HEK293T (cell line): ENCODE results near the gene BCL3.
"Not testable (repeated sequence)": the region's sequence is repeated elsewhere in the genome, so short reads cannot be mapped to it uniquely, and the experiment has no call there.

Experiments
- CTCF ChIA-PET: fragments of 350-600 bp; formaldehyde crosslinking; extraction: SDS; loops from one replicate; lab custom pipeline; 2021; ENCODE audit warnings: antibody characterized with exemption, inconsistent platforms; lab: Yijun Ruan, JAX
- POLR2A ChIA-PET: fragments of 350-600 bp; formaldehyde crosslinking; extraction: SDS; loops from one replicate; lab custom pipeline; 2020; ENCODE audit warnings: antibody characterized with exemption, inconsistent platforms; lab: Yijun Ruan, JAX
- DNase-seq: peaks from one replicate; pipeline ENCODE4 v3.0.0; 2012; ENCODE audit warnings: mixed read lengths; ENCODE audit errors: extremely low spot score
- ARNT ChIP-seq: fragments of 450-650 bp; IDR thresholded peaks from 2 replicates; pipeline ENCODE4 v1.6.1; 2017; ENCODE audit warnings: mild to moderate bottlenecking
- BHLHE40 ChIP-seq: fragments of 450-650 bp; IDR thresholded peaks from 2 replicates; pipeline ENCODE4 v1.6.1; 2016; ENCODE audit warnings: mild to moderate bottlenecking, moderate library complexity, borderline replicate concordance
- CTBP1 ChIP-seq: fragments of 450-650 bp; IDR thresholded peaks from 2 replicates; pipeline ENCODE4 v1.6.1; 2016; ENCODE audit warnings: borderline replicate concordance
- ELF4 ChIP-seq: fragments of 450-650 bp; IDR thresholded peaks from 2 replicates; pipeline ENCODE4 v1.6.1; 2017; ENCODE audit warnings: antibody characterized with exemption
- FOXA1 ChIP-seq: fragments of 450-650 bp; IDR thresholded peaks from 2 replicates; pipeline ENCODE4 v1.6.1; 2016; ENCODE audit warnings: mild to moderate bottlenecking
- FOXK2 ChIP-seq: fragments of 450-650 bp; IDR thresholded peaks from 2 replicates; pipeline ENCODE4 v1.6.1; 2016; ENCODE audit warnings: mild to moderate bottlenecking
- FOXM1 ChIP-seq: fragments of 450-650 bp; IDR thresholded peaks from 2 replicates; pipeline ENCODE4 v1.6.1; 2017; ENCODE audit warnings: mild to moderate bottlenecking, borderline replicate concordance
- HDGF ChIP-seq: fragments of 450-650 bp; IDR thresholded peaks from 2 replicates; pipeline ENCODE4 v1.6.1; 2017; ENCODE audit warnings: antibody characterized with exemption, borderline replicate concordance
- L3MBTL2 ChIP-seq: fragments of 450-650 bp; conservative IDR thresholded peaks from 2 replicates; pipeline ENCODE4 v1.6.1; 2016; ENCODE audit warnings: mild to moderate bottlenecking
- LEF1 ChIP-seq: fragments of 450-650 bp; IDR thresholded peaks from 2 replicates; pipeline ENCODE4 v1.6.1; 2017; ENCODE audit warnings: mild to moderate bottlenecking, borderline replicate concordance
- NFRKB ChIP-seq: fragments of 450-650 bp; IDR thresholded peaks from 2 replicates; pipeline ENCODE4 v1.6.1; 2016; ENCODE audit warnings: mild to moderate bottlenecking, moderate library complexity
- SP1 ChIP-seq: fragments of 450-650 bp; IDR thresholded peaks from 2 replicates; pipeline ENCODE4 v1.6.1; 2017
- SUZ12 ChIP-seq: fragments of 450-650 bp; IDR thresholded peaks from 2 replicates; pipeline ENCODE4 v1.6.1; 2016; ENCODE audit warnings: mild to moderate bottlenecking
- TARDBP ChIP-seq: fragments of 450-650 bp; IDR thresholded peaks from 2 replicates; pipeline ENCODE4 v1.6.1; 2016
- ZNF384 ChIP-seq: fragments of 450-650 bp; IDR thresholded peaks from 2 replicates; pipeline ENCODE4 v1.6.1; 2016
- TF ChIP-seq, protein P1 (sequence below): fragments of 450-650 bp; IDR thresholded peaks from 2 replicates; pipeline ENCODE4 v1.6.1; 2016

Gene BCL3

DNA sequence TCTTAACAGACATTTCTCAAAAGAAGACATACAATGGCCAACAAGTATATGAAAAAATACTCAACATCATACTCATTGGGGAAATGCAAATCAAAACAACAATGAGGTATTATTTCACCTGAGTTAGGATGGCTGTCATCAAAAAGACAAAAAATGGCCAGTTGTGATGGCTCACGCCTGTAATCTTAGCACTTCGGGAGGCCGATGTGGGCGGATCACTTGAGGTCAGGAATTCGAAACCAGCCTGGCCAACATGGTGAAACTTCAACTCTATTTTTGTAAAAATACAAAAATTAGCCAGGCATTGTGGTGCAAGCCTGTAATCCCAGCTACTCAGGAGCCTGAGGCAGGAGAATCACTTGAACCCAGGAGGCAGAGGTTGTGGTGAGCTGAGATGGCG is 27.6 kb upstream of the BCL3 start:
- DNase-seq, result no peak
- ChIA-PET POLR2A (no interaction called here), CTCF (interaction anchor here (0.6 to 2.3 kb wide), 4 partner anchors 32 to 144 kb away, joined by 3 to 14 read pairs (median 4); no protein-coding TSS in a partner anchor)
- TF ChIP-seq CTBP1, result no peak
- TF ChIP-seq FOXM1, result no peak
- TF ChIP-seq SUZ12, result no peak
- no peak for TF ChIP-seq BHLHE40
- no peak for TF ChIP-seq L3MBTL2
- no peak for TF ChIP-seq FOXA1
- TF ChIP-seq SP1, result no peak
- no peak for TF ChIP-seq TARDBP
- TF ChIP-seq LEF1, result no peak
- TF ChIP-seq NFRKB, result no peak
- TF ChIP-seq, protein P1, sequence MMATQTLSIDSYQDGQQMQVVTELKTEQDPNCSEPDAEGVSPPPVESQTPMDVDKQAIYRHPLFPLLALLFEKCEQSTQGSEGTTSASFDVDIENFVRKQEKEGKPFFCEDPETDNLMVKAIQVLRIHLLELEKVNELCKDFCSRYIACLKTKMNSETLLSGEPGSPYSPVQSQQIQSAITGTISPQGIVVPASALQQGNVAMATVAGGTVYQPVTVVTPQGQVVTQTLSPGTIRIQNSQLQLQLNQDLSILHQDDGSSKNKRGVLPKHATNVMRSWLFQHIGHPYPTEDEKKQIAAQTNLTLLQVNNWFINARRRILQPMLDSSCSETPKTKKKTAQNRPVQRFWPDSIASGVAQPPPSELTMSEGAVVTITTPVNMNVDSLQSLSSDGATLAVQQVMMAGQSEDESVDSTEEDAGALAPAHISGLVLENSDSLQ, result no peak
- no peak for TF ChIP-seq ZNF384

DNA sequence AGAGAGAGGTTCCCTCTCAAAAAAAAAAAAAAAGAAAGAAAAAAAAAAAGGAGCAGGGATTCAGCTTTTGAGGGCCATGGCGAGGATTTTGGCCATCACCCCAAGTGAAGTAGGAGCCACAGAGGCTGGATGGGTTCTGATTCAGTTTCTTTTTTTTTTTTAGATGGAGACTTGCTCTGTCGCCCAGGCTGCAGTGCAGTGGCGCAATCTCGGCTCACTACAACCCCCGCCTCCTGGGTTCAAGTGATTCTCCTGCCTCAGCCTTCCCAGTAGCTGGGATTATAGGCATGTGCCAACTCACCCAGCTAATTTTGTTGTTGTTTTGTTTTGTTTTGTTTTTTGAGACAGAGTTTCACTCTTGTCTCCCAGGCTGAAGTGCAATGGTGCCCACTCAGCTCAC is 27.1 kb upstream of the BCL3 start:
- CTCF ChIA-PET, result interaction anchor here (0.5 to 2.3 kb wide), 6 partner anchors 9 to 322 kb away, joined by 3 to 14 read pairs (median 4); no protein-coding TSS in a partner anchor
- POLR2A ChIA-PET, DNase-seq: not testable (repeated sequence)

DNA sequence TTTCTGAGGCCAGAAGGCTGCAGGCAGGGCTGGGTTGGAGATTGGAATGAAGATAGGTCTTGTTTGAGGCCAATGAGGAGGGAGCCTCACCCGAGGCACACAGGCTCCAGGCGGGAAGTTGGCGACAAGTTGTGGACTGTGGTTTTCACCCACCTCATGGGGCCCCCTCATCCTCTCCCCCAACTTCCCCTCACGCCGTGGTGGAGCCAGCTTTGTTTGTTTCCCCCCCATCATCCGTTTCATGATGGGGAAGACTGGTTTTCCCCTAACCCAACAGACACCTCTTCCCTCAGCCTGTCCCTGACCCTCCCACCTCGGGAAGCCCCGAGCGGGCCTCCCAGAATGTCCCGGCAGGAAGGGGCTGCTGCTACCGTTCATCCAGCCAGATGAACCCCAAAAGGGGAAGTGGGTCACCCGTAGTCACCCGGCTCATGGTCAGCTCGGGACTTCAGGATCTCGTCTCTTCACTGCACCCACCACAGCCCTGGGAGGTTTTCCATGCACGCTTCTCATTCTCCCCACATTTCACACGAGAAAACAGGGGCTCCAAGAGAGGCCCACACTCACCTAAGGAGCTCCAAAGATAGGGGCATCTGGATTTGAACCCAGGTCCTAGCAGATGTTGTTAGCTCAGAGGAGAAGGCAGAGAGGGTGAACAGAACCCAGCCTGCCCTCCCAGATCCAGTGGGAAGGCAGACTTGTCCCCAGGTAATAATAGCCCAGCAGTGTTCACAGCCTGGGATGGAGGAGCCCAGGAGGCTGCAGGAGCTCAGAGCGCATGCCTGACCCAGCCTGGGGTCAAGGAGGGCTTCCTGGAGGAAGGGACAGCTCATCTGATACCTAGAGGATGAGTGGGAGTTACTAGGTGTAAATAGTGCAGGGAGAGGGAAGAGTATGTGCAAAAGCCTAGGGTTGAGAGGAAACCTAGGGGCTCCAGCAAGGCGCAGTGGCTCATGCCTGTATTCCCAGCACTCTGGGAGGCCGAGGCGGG is 26.1 kb upstream of the BCL3 start:
- TF ChIP-seq BHLHE40 (no peak), TARDBP (no peak), ARNT (no peak), FOXM1 (no peak), SUZ12 (no peak), ELF4 (no peak), FOXK2 (no peak), FOXA1 (no peak), ZNF384 (no peak), NFRKB (no peak), CTBP1 (no peak), SP1 (no peak), L3MBTL2 (no peak), LEF1 (no peak), HDGF (no peak)
- TF ChIP-seq, protein P1, result no peak
- CTCF ChIA-PET, result interaction anchor here (0.5 to 2.3 kb wide), 9 partner anchors 10 to 321 kb away, joined by 3 to 14 read pairs (median 4); no protein-coding TSS in a partner anchor
- POLR2A ChIA-PET, result no interaction called here
- DNase-seq, result no peak

DNA sequence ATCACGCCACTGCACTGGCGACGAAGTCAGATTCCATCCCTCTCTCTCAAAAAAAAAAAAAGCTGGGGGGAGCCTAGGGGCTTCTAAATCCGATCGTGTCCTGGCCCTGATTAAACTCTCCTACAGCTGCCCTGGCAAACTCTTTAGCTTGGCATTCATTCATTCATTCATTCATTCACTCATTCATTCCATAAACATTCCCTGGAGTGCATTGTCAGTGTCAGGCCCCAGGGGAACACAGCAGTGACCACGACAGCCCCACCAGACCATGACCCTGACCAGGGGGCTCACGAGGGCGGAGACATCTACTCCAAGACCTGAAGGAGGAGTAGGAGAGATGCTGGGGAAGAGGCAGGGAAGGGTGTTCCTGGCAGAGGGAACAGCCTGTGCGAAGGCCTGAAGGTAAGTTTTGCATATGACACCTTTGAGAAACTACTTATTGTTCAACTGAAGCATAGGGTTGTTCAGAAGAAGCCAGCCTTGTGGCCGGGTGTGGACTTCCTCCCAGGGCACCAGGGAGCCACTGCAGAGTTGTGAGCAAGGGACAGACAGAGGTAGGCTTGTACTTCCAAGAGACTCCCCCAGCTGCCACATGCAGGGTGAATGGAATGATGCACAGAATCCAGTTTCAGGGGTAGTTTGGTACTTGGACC is 25.1 kb upstream of the BCL3 start:
- ChIA-PET POLR2A (interaction anchor here (1.7 kb wide), 1 partner anchor 48 kb away, joined by 11 read pairs; no protein-coding TSS in a partner anchor), CTCF (interaction anchor here (0.5 to 2.4 kb wide), 20 partner anchors 9 to 153 kb away, joined by 3 to 77 read pairs (median 4); partner anchors contain the start of gene NECTIN2)
- DNase-seq, result no peak
- no peak for TF ChIP-seq LEF1
- no peak for TF ChIP-seq FOXK2
- TF ChIP-seq SP1, result no peak
- TF ChIP-seq CTBP1, result no peak
- no peak for TF ChIP-seq ZNF384
- no peak for TF ChIP-seq HDGF
- no peak for TF ChIP-seq FOXA1
- TF ChIP-seq ELF4, result no peak
- no peak for TF ChIP-seq TARDBP
- TF ChIP-seq ARNT, result no peak
- TF ChIP-seq NFRKB, result no peak
- no peak for TF ChIP-seq FOXM1
- TF ChIP-seq, protein P1, result no peak
- no peak for TF ChIP-seq SUZ12
- TF ChIP-seq L3MBTL2, result no peak
- TF ChIP-seq BHLHE40, result no peak

DNA sequence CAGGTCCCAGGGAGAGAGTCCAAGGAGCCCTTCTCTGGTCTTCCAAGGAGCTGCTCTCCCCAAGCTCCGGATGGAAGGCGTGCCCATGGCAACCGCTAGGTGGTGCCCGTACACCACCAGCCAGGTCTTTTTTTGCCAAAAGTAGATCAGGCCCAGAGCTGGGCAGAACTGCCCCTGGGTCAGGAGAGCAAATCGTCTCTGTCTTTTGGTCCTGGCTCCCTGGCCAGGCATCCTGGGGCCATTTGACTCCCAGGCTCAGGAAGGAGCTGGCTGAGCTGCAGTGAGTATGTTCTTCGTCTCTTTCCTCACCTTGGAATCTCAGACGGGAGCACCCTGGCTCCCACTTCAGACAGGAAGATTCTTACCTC is 24.6 kb upstream of the BCL3 start:
- DNase-seq, result peak; percentile 85
- CTCF ChIA-PET, result interaction anchor here (0.5 to 2.4 kb wide), 23 partner anchors 9 to 153 kb away, joined by 3 to 77 read pairs (median 4); partner anchors contain the start of gene NECTIN2
- TF ChIP-seq HDGF (no peak), FOXK2 (no peak), SUZ12 (no peak), BHLHE40 (no peak), NFRKB (no peak), L3MBTL2 (no peak)
- POLR2A ChIA-PET, result interaction anchor here (1.7 kb wide), 1 partner anchor 47 kb away, joined by 11 read pairs; no protein-coding TSS in a partner anchor

DNA sequence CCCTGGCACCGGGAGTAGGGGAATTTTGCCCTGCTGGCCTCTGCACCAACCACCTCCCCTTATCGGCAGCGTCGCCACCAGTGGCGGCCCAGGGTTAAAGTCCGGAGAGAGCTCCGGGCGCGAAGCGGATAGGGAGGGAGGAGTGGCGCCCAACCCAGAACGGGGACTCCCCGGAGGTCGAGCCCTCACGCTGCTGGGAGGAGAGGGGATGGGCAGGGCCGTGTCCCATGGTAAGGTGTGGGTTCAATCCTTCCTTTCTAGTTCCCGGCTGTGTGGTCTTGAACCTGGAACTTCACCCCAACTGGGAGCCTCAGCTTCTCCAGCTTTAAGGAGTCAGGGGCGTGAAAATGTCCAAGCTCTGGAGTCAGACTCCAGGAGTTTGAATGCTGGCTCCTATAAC is 23.3 kb upstream of the BCL3 start:
- POLR2A ChIA-PET, result no interaction called here

More for the DNA sequence above, 23.3 kb upstream of the BCL3 start:
- no peak for DNase-seq
- TF ChIP-seq FOXM1, result no peak
- TF ChIP-seq ELF4, result no peak
- CTCF ChIA-PET, result interaction anchor here (1.4 to 2.4 kb wide), 2 partner anchors 33 to 46 kb away, joined by 3 to 77 read pairs; no protein-coding TSS in a partner anchor
